Natural killer cell (primary cell): ENCODE measurements around the gene CBR3. TPM values are rescaled to one million over a fixed set of nuclear protein-coding genes. Genes with fewer than 3 reads are reported as not detected.

Experiments used
- ATAC-seq, 3 donors: fragments of 150-1000 bp in 2 of 3; fragments of 200-7000 bp in 1 of 3; cut with Tn5 transposase; 1 replicate in 1 of 3; 2 replicates in 2 of 3; pipeline ENCODE4 v1.10.0; 2021; ENCODE audit warnings: mild to moderate bottlenecking in 2 of 3, moderate library complexity in 2 of 3
- DNase-seq, 2 donors: peaks; one replicate each; pipeline versions ENCODE4 v3.0.0 to v3.0.0-alpha.2; 2013 to 2021; ENCODE audit warnings: mixed read lengths in 1 of 2
- H3K27ac ChIP-seq: one replicate; pipeline ENCODE4 v1.5.1; 2013; ENCODE audit warnings: mild to moderate bottlenecking, low read length
- H3K27me3 ChIP-seq: one replicate; pipeline ENCODE4 v1.6.1; 2013; ENCODE audit warnings: low read length; ENCODE audit not compliant: control insufficient read depth, insufficient read depth
- H3K36me3 ChIP-seq: one replicate; pipeline ENCODE4 v1.6.1; 2013; ENCODE audit warnings: low read length; ENCODE audit not compliant: control insufficient read depth, insufficient read depth
- H3K4me1 ChIP-seq: one replicate; pipeline ENCODE4 v1.6.1; 2013; ENCODE audit warnings: low read length; ENCODE audit not compliant: control insufficient read depth, insufficient read depth
- H3K4me3 ChIP-seq: one replicate; pipeline ENCODE4 v1.5.1; 2013; ENCODE audit warnings: low read length
- H3K9me3 ChIP-seq: one replicate; pipeline ENCODE4 v1.6.1; 2013; ENCODE audit warnings: low read length; ENCODE audit not compliant: control insufficient read depth, insufficient read depth
- H3K27ac Mint-ChIP-seq, 2 donors: one replicate each; pipeline ENCODE4 v1.8.0; 2022; ENCODE audit warnings: mild to moderate bottlenecking in 2 of 2, mixed read lengths in 2 of 2, moderate library complexity in 1 of 2
- H3K27me3 Mint-ChIP-seq, 2 donors: one replicate each; pipeline ENCODE4 v1.8.0; 2022; ENCODE audit warnings: low read depth in 2 of 2, mixed read lengths in 2 of 2
- H3K36me3 Mint-ChIP-seq: one replicate; pipeline ENCODE4 v1.8.0; 2022; ENCODE audit warnings: mixed read lengths
- H3K4me1 Mint-ChIP-seq, 2 donors: one replicate each; pipeline ENCODE4 v1.8.0; 2022; ENCODE audit warnings: mixed read lengths in 2 of 2
- H3K4me3 Mint-ChIP-seq: one replicate; pipeline ENCODE4 v1.8.0; 2022; ENCODE audit warnings: mild to moderate bottlenecking, moderate library complexity, mixed read lengths
- H3K9me3 Mint-ChIP-seq, 2 donors: one replicate each; pipeline ENCODE4 v1.8.0; 2022; ENCODE audit warnings: mixed read lengths in 2 of 2
- WGBS: methylation state at CpG from one replicate; pipeline ENCODE4 v1.1.7; 2013; ENCODE audit warnings: missing lambda C conversion rate; ENCODE audit not compliant: insufficient coverage; 5-methylcytosine and 5-hydroxymethylcytosine counted together
- intact Hi-C: fragments of 100-400 bp; cut with micrococcal nuclease; formaldehyde crosslinking; loops from one replicate; pipeline ENCODE4 v1.14.2; 2022
- total RNA-seq, 4 donors: library from RNA; stranded (reverse); fragments of 120-200 nt in 1 of 4; gene quantifications; one replicate each; pipeline versions ENCODE4 v1.2.3 to v1.2.4, GENCODE V29; 2013 to 2022
- TF ChIP-seq, protein P1 (sequence below): fragments of 200-600 bp; IDR thresholded peaks from one replicate; pipeline ENCODE4 v1.8.0; 2022; ENCODE audit warnings: antibody characterized with exemption

Gene CBR3
- total RNA-seq, 3 donors from 2014 or later (not counting 1 experiment from before 2014, with no cell fraction given) = 0.95 to 1.5 (median 1.2) TPM

- TF ChIP-seq, protein P1, sequence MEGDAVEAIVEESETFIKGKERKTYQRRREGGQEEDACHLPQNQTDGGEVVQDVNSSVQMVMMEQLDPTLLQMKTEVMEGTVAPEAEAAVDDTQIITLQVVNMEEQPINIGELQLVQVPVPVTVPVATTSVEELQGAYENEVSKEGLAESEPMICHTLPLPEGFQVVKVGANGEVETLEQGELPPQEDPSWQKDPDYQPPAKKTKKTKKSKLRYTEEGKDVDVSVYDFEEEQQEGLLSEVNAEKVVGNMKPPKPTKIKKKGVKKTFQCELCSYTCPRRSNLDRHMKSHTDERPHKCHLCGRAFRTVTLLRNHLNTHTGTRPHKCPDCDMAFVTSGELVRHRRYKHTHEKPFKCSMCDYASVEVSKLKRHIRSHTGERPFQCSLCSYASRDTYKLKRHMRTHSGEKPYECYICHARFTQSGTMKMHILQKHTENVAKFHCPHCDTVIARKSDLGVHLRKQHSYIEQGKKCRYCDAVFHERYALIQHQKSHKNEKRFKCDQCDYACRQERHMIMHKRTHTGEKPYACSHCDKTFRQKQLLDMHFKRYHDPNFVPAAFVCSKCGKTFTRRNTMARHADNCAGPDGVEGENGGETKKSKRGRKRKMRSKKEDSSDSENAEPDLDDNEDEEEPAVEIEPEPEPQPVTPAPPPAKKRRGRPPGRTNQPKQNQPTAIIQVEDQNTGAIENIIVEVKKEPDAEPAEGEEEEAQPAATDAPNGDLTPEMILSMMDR = no peak
- Histone ChIP-seq H3K4me1 (no peaks in the 10 kb centered on the region), H3K9me3 (peaks cover 19% of the 10 kb centered on the region), H3K27ac (no peak overlapping the region), H3K36me3 (no peaks in the 10 kb centered on the region), H3K27me3 (no peaks in the 10 kb centered on the region), H3K4me3 (no peak overlapping the region)
- H3K4me3 Mint-ChIP-seq = no peak overlapping the region
- ATAC-seq = no peak
- no peak for DNase-seq
- peaks cover 4 to 22% of the 10 kb centered on the region in 2 donors for H3K27me3 Mint-ChIP-seq
- H3K36me3 Mint-ChIP-seq = peaks cover 10% of the 10 kb centered on the region
- no peaks in the 10 kb centered on the region for H3K4me1 Mint-ChIP-seq
- H3K27ac Mint-ChIP-seq = no peak overlapping the region
- H3K9me3 Mint-ChIP-seq = peaks cover 6% of the 10 kb centered on the region in 2 donors
- intact Hi-C loops = no loop called here
These were observed 42.2 kb upstream of the CBR3 start for GRCh38 chr21:36092681-36093080.

DNA sequence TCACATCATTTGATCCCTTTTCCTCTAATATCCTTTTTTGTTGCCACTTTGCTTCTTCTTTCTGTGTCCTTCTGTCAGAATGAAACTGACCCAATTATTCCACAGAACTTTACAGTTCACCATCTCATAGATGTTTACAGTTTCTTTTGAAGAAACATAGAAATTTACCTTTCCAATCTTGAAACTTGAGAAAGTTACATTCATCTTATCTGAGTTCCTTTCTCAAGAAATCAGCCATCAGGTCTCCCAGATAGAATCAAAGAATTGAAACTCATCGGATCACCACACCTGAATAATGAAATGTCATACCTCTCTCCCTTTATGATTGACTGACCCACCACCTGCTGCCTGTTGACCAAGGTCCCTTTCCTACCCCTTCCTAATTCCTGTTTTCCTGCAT, 41.4 kb upstream of the CBR3 start:
- ATAC-seq (no peak), DNase-seq (no peak)
- intact Hi-C loops = no loop called here
- H3K9me3 Mint-ChIP-seq = peaks cover 6% of the 10 kb centered on the region in 2 donors
- no peak overlapping the region for H3K4me3 Mint-ChIP-seq
- Histone ChIP-seq H3K27me3 (no peaks in the 10 kb centered on the region), H3K9me3 (peaks cover 19% of the 10 kb centered on the region), H3K36me3 (no peaks in the 10 kb centered on the region), H3K4me1 (no peaks in the 10 kb centered on the region), H3K4me3 (no peak overlapping the region), H3K27ac (no peak overlapping the region)
- 95% methylated on average over 1 of the region's 1 CpG for WGBS
- TF ChIP-seq, protein P1 = no peak
- H3K36me3 Mint-ChIP-seq = peaks cover 10% of the 10 kb centered on the region
- H3K27ac Mint-ChIP-seq = no peak overlapping the region
- H3K4me1 Mint-ChIP-seq = no peaks in the 10 kb centered on the region
- H3K27me3 Mint-ChIP-seq = peaks cover 4 to 22% of the 10 kb centered on the region in 2 donors

GRCh38 chr21:36096398-36097290, 38.2 kb upstream of the CBR3 start:
- Histone ChIP-seq H3K27me3 (no peaks in the 10 kb centered on the region), H3K4me1 (no peaks in the 10 kb centered on the region), H3K36me3 (no peaks in the 10 kb centered on the region), H3K9me3 (peaks cover 19% of the 10 kb centered on the region), H3K4me3 (no peak overlapping the region), H3K27ac (no peak overlapping the region)
- 94% methylated on average over 1 of the region's 1 CpG for WGBS
- Mint-ChIP-seq H3K27me3 (peaks cover 7 to 30% of the 10 kb centered on the region in 2 donors), H3K36me3 (peaks cover 10% of the 10 kb centered on the region), H3K4me3 (no peak overlapping the region), H3K27ac (no peak overlapping the region), H3K4me1 (no peaks in the 10 kb centered on the region), H3K9me3 (peaks cover 6% of the 10 kb centered on the region in 2 donors)
- DNase-seq = no peak
- TF ChIP-seq, protein P1 = no peak
- no peak for ATAC-seq
- intact Hi-C loops = no loop called here
